Right lobe of liver (tissue), 6 donors: Measurements from ENCODE around the gene KCNQ1. TPM values are rescaled to one million over a fixed set of nuclear protein-coding genes. Genes with fewer than 3 reads are reported as not detected.

ENCODE experiments used
- ATAC-seq, 4 donors: fragments of 200-7000 bp; cut with Tn5 transposase; one replicate each; pipeline ENCODE4 v1.9.1; 2020; ENCODE audit warnings: mild to moderate bottlenecking in 4 of 4, moderate library complexity in 4 of 4
- DNase-seq, 3 donors: peaks; one replicate each; pipeline ENCODE4 v3.0.0-alpha.2; 2020
- H3K27ac ChIP-seq, 3 donors: fragments of 200-600 bp; one replicate each; pipeline ENCODE4 v1.8.0; 2022
- H3K27me3 ChIP-seq, 2 donors: fragments of 200-600 bp; one replicate each; pipeline ENCODE4 v1.8.0; 2022
- H3K36me3 ChIP-seq, 4 donors: fragments of 200-600 bp; sonication (generic) in 1 of 4; one replicate each; pipeline versions ENCODE4 v1.5.1 to v1.8.0; 2017 to 2022; ENCODE audit warnings: control low read depth in 1 of 4
- H3K4me1 ChIP-seq, 4 donors: fragments of 200-600 bp; sonication (generic) in 1 of 4; one replicate each; pipeline versions ENCODE4 v1.5.1 to v1.8.0; 2017 to 2022; ENCODE audit warnings: control low read depth in 1 of 4
- H3K4me3 ChIP-seq, 3 donors: fragments of 200-600 bp; one replicate each; pipeline ENCODE4 v1.8.0; 2022
- H3K9me3 ChIP-seq, 4 donors: fragments of 200-600 bp; sonication (generic) in 1 of 4; one replicate each; pipeline versions ENCODE4 v1.5.1 to v1.8.0; 2017 to 2022; ENCODE audit warnings: control low read depth in 1 of 4
- POLR2A ChIP-seq: fragments of 450-650 bp; IDR thresholded peaks from one replicate; pipeline ENCODE4 v1.6.1; 2017; ENCODE audit warnings: antibody characterized with exemption, mild to moderate bottlenecking
- WGBS: methylation state at CpG from one replicate; pipeline ENCODE4 v1.1.6; 2018; ENCODE audit warnings: low coverage, low lambda C conversion rate; ENCODE audit not compliant: insufficient coverage; ENCODE audit errors: missing lambda C conversion rate; 5-methylcytosine and 5-hydroxymethylcytosine counted together
- intact Hi-C, 2 donors: fragments of 100-400 bp; cut with DNase I; formaldehyde crosslinking; loops; one replicate each; pipeline versions ENCODE4 v1.11.2 to v1.14.1; 2022
- total RNA-seq, 6 experiments: library from RNA; depleted of rRNA in 2 of 6; stranded (reverse); fragments of >200 nt in 2 of 6; fragmentation: NEBNext Ultra II Directional in 3 of 6; extraction: Animal tissue kit (Norgen Biotek cat#: 25700) in 3 of 6; gene quantifications; one replicate each; pipeline versions ENCODE4 v1.1.0 to v1.2.4, GENCODE V29; 2016 to 2023
- TF ChIP-seq, protein P1 (sequence below), 4 donors: fragments of 200-600 bp in 3 of 4; fragments of 450-650 bp in 1 of 4; IDR thresholded peaks; one replicate each; pipeline versions ENCODE4 v1.5.1 to v1.8.0; 2016 to 2022; ENCODE audit warnings: antibody characterized with exemption in 4 of 4, mild to moderate bottlenecking in 2 of 4
- donor health status: DM: no; HTN: yes; CAD: no.
- donor health status: DM: no; HTN: no; CAD: no.
- donor health status: DM: no; HTN: no; CAD: no.
- donor health status: DM: no; HTN: yes; CAD: no.
- donor health status: DM: no; HTN: yes; CAD: no.

Gene KCNQ1
- total RNA-seq, 6 experiments from 2014 or later = 0.61 to 2.4 (median 1.8) TPM

DNA sequence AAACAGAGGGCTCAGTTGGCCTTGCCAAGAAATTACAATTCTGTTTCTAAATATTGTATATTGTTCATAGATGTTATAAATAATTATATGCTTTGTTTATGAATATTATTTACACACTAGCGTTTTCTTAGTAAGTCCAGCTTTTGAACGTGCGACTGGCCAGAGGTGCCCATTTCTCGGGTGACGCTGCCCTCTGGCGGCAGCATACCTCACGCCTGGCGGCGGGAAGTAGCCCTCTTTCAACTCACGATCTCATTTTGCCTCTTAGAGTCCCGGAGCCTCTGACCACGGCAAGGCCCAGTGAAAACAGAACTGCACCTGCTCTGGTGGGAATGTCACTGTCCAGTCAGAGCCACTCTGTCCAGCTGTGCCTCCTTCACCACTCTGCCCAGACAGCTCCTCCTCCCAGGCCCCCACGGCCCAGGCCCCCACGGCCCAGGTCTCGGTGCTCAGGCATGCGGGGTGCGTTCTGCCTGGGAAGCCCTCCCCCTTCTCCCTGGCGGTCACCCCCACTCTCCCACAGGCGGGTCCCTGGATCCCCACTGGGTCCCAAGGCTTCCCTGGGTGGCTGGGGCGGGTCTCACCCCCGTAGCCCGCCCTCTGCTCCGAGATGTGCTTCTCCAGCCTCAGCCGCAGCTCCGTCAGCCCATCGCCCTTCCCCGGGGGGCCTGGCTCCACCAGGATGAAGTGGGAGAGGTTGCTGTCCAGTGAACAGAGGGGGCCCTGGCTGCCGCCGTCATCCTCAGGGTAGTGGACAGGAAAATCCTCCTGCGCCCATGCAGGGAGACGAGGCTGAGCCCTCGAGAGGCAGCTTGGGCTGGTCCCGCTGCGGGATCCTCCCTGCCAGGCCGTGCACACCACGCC lies 24.9 kb upstream of the KCNQ1 start:
- Histone ChIP-seq H3K4me3 (no peak overlapping the region), H3K4me1 (no peaks in the 10 kb centered on the region), H3K36me3 (no peaks in the 10 kb centered on the region), H3K27me3 (no peaks in the 10 kb centered on the region), H3K27ac (no peak overlapping the region), H3K9me3 (no peaks in the 10 kb centered on the region)
- no peak for TF ChIP-seq POLR2A
- TF ChIP-seq, protein P1, sequence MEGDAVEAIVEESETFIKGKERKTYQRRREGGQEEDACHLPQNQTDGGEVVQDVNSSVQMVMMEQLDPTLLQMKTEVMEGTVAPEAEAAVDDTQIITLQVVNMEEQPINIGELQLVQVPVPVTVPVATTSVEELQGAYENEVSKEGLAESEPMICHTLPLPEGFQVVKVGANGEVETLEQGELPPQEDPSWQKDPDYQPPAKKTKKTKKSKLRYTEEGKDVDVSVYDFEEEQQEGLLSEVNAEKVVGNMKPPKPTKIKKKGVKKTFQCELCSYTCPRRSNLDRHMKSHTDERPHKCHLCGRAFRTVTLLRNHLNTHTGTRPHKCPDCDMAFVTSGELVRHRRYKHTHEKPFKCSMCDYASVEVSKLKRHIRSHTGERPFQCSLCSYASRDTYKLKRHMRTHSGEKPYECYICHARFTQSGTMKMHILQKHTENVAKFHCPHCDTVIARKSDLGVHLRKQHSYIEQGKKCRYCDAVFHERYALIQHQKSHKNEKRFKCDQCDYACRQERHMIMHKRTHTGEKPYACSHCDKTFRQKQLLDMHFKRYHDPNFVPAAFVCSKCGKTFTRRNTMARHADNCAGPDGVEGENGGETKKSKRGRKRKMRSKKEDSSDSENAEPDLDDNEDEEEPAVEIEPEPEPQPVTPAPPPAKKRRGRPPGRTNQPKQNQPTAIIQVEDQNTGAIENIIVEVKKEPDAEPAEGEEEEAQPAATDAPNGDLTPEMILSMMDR (IDR thresholded peaks at IDR 0.05) = peak; percentile 79 to 90 (median 82)
- ATAC-seq (peak; percentile 63 to 83 (median 78)), DNase-seq (peak; percentile 72 to 78 (median 74))
- intact Hi-C loops = loop anchor here (2.0 to 5.0 kb wide), 4 partner anchors 113 to 223 kb away; no protein-coding TSS in a partner anchor
- 0% methylated on average over 12 of the region's 36 CpGs for whole genome bisulfite sequencing

DNA sequence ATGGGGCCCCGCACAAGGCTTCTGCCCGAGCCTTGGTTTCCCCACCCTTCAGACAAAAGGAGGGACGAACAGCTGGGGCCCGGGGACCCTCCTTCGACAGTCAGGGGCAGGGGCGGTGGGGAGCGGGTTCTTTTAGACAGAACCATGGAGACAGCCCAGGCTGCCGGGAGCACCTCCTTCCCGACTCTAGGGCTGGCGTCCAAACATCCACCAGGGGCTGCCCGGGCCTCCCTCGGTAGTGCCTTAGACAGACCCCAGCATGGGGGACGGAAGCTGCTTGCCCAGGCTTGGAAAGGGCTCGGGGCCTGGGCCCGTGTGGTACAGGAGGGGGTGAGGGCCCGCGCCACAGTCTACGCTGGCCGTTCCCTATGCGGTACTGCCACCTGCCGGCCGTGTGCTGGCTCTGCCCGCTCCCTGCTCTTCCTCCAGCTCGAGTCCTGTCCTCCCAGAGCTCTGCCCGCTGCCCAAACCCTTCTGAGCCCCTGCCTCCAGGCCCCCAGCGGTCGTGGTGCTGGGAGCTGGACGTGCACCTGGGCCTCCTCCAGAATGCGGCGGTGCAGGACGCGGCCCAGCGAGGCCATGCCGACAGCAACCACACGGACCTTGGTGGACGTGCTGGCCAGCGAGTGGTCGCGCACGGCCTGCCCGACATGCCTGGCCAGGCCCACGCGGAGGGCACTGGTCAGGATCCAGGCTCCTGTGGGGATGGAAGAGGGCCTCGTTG lies 24.1 kb upstream of the KCNQ1 start:
- TF ChIP-seq, protein P1 (IDR thresholded peaks at IDR 0.05) = peak; percentile 92 to 95 (median 94)
- TF ChIP-seq POLR2A = no peak
- DNase-seq = peak; percentile 72 to 78 (median 78)
- no peaks in the 10 kb centered on the region for H3K4me1 ChIP-seq
- H3K27me3 ChIP-seq = no peaks in the 10 kb centered on the region
- ATAC-seq = peak; percentile 89 to 95 (median 94)
- H3K4me3 ChIP-seq = no peak overlapping the region
- intact Hi-C loops = loop anchor here (2.0 to 5.0 kb wide), 3 partner anchors 116 to 224 kb away; no protein-coding TSS in a partner anchor
- H3K9me3 ChIP-seq = no peaks in the 10 kb centered on the region
- no peaks in the 10 kb centered on the region for H3K36me3 ChIP-seq
- no peak overlapping the region for H3K27ac ChIP-seq
- WGBS = 0% methylated on average over 5 of the region's 44 CpGs

DNA sequence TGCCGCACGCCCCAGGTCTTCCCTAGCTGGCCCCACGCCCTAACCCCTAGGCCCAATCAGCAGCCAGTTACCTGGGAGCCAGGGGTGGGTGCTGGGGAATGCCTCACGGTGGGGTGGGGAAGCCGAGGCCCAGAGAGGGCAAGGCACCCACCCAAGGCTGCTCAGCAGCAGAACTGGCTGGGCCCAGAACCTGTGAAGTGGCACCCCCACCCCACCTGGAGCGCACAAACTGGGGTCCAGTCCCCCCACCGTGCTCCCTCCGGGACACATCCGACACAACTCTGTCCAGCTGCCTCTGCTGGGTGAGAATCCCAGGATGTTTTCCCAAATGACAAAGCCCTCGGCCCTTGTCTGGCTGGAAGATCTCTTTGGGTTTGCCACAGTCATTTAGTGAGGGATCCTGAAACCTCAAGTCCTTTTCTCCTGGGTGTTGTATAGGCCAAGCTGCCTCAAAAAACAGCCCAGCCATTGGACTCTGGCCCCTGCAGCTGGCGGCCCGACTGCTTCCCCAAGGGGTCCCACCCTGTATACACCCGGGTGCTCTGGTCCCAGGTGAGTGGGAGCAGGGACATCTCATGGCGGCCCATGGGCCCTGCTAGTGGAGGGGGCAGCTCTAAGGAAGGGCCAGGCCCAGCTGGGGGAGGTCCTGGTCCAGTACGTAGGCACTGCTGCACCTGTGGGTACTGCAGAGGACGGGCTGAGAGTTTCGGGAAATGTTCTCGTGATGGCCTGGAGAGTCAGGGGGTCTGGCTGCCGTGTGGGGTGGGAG lies 23.4 kb upstream of the KCNQ1 start:
- ATAC-seq (no peak), DNase-seq (no peak)
- TF ChIP-seq, protein P1 (IDR thresholded peaks at IDR 0.05) = no peak
- no peak for TF ChIP-seq POLR2A
- no peaks in the 10 kb centered on the region for H3K36me3 ChIP-seq
- H3K9me3 ChIP-seq = no peaks in the 10 kb centered on the region
- no peak overlapping the region for H3K27ac ChIP-seq
- H3K4me3 ChIP-seq = no peak overlapping the region
- H3K27me3 ChIP-seq = no peaks in the 10 kb centered on the region
- intact Hi-C loops = loop anchor here (2.0 to 5.0 kb wide), 3 partner anchors 117 to 225 kb away; no protein-coding TSS in a partner anchor
- WGBS = 45% methylated on average over 4 of the region's 19 CpGs
- H3K4me1 ChIP-seq = no peaks in the 10 kb centered on the region

DNA sequence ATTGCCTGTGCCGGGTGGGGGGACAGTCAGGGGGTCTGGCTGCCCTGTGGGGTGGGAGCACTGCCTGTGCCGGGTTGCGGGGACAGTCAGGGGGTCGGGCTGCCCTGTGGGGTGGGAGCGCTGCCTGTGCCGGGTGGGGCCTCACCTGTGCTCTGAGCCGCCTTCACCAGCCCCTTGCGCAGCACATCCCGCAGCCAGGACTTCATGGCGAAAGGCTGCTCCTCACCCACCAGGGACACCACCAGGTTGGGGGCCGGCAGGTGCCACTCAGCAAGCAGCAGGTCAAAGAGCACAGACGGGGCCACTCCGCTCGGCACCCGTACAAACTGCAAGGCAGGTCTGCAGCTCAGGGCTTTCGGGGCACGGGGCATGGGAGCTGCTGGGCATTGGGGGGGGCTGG lies 22.8 kb upstream of the KCNQ1 start:
- 46% methylated on average over 5 of the region's 17 CpGs for WGBS
- no peak for ATAC-seq
- Histone ChIP-seq H3K27me3 (no peaks in the 10 kb centered on the region), H3K4me1 (no peaks in the 10 kb centered on the region), H3K9me3 (no peaks in the 10 kb centered on the region), H3K36me3 (no peaks in the 10 kb centered on the region), H3K4me3 (no peak overlapping the region), H3K27ac (no peak overlapping the region)
- intact Hi-C loops = loop anchor here (2.0 to 5.0 kb wide), 3 partner anchors 117 to 225 kb away; no protein-coding TSS in a partner anchor
- no peak for DNase-seq
- TF ChIP-seq, protein P1 (IDR thresholded peaks at IDR 0.05) = no peak
- TF ChIP-seq POLR2A = no peak
